Skeletal muscle tissue (tissue), 4 donors: ENCODE results near the gene UPK3A. TPM values are rescaled to one million over a fixed set of nuclear protein-coding genes. Genes with fewer than 3 reads are reported as not detected.

Experiments
- H3K27ac ChIP-seq: one replicate; pipeline ENCODE4 v1.7.0; 2013; ENCODE audit warnings: mild to moderate bottlenecking, low read depth, low read length, inconsistent platforms
- H3K27me3 ChIP-seq, 3 donors: one replicate each; pipeline ENCODE4 v1.7.0; 2013; ENCODE audit warnings: low read length in 3 of 3; ENCODE audit not compliant: control insufficient read depth in 3 of 3, insufficient read depth in 3 of 3
- H3K36me3 ChIP-seq, 3 donors: one replicate each; pipeline ENCODE4 v1.7.0; 2013; ENCODE audit warnings: low read length in 3 of 3; ENCODE audit not compliant: control insufficient read depth in 3 of 3, insufficient read depth in 3 of 3
- H3K4me1 ChIP-seq, 3 donors: one replicate each; pipeline ENCODE4 v1.7.0; 2013; ENCODE audit warnings: low read length in 3 of 3, mild to moderate bottlenecking in 3 of 3; ENCODE audit not compliant: control insufficient read depth in 3 of 3, insufficient read depth in 3 of 3
- H3K4me3 ChIP-seq, 3 donors: one replicate each; pipeline ENCODE4 v1.7.0; 2013; ENCODE audit warnings: low read length in 3 of 3
- H3K9ac ChIP-seq, 3 donors: one replicate each; pipeline ENCODE4 v1.7.0; 2013; ENCODE audit warnings: low read length in 3 of 3, mild to moderate bottlenecking in 3 of 3, moderate library complexity in 2 of 3, low read depth in 1 of 3
- H3K9me3 ChIP-seq, 3 donors: one replicate each; pipeline ENCODE4 v1.7.0; 2013; ENCODE audit warnings: low read length in 3 of 3; ENCODE audit not compliant: control insufficient read depth in 3 of 3
- total RNA-seq: library from RNA; depleted of rRNA; stranded (reverse); fragments of >200 nt; gene quantifications from one replicate; pipeline ENCODE4 v1.2.3, GENCODE V29; 2014
- donor health status: Osteomylitis.

UPK3A gene
- total RNA-seq, 1 donor from 2014 or later, result not detected

- Histone ChIP-seq H3K4me3 (peak overlapping the region in 2 of 3 donors; percentile 10 to 46), H3K27me3 (no peaks in the 10 kb centered on the region), H3K9ac (peak overlapping the region in 2 of 3 donors; percentile 54 to 63), H3K9me3 (no peaks in the 10 kb centered on the region), H3K4me1 (peaks cover 46 to 50% (median 49%) of the 10 kb centered on the region in 3 donors), H3K27ac (peak overlapping the region; percentile 84), H3K36me3 (peaks cover 2 to 5% (median 5%) of the 10 kb centered on the region in 3 donors)
Measured at GRCh38 chr22:45317551-45318167, 32.9 kb downstream of the UPK3A start.

GRCh38 chr22:45318168-45318557 is 33.4 kb downstream of the UPK3A start:
- peak overlapping the region in 2 of 3 donors; percentile 54 to 63 for H3K9ac ChIP-seq
- no peaks in the 10 kb centered on the region for H3K9me3 ChIP-seq
- H3K4me3 ChIP-seq, result peak overlapping the region in 2 of 3 donors; percentile 10 to 46
- peaks cover 45 to 50% (median 48%) of the 10 kb centered on the region in 3 donors for H3K4me1 ChIP-seq
- peak overlapping the region; percentile 84 for H3K27ac ChIP-seq
- H3K36me3 ChIP-seq, result peaks cover 5 to 10% (median 10%) of the 10 kb centered on the region in 3 donors
- H3K27me3 ChIP-seq, result no peaks in the 10 kb centered on the region

GRCh38 chr22:45318558-45319323 is 34.0 kb downstream of the UPK3A start:
- peak overlapping the region in 2 of 3 donors; percentile 27 to 63 for H3K9ac ChIP-seq
- no peaks in the 10 kb centered on the region for H3K27me3 ChIP-seq
- no peaks in the 10 kb centered on the region for H3K9me3 ChIP-seq
- no peak overlapping the region for H3K4me3 ChIP-seq
- H3K27ac ChIP-seq, result peak overlapping the region; percentile 84
- H3K4me1 ChIP-seq, result peaks cover 49 to 54% (median 53%) of the 10 kb centered on the region in 3 donors
- peaks cover 10 to 16% (median 15%) of the 10 kb centered on the region in 3 donors for H3K36me3 ChIP-seq

- H3K27me3 ChIP-seq, result no peaks in the 10 kb centered on the region
- H3K36me3 ChIP-seq, result peaks cover 15 to 20% (median 19%) of the 10 kb centered on the region in 3 donors
- H3K9me3 ChIP-seq, result no peaks in the 10 kb centered on the region
- H3K4me3 ChIP-seq, result no peak overlapping the region
- H3K9ac ChIP-seq, result peak overlapping the region in 2 of 3 donors; percentile 17 to 51
- H3K27ac ChIP-seq, result peak overlapping the region; percentile 84
- H3K4me1 ChIP-seq, result peaks cover 50 to 55% (median 54%) of the 10 kb centered on the region in 3 donors
Measured at GRCh38 chr22:45319324-45319685, 34.6 kb downstream of the UPK3A start.

GRCh38 chr22:45320357-45320976 is 35.7 kb downstream of the UPK3A start:
- Histone ChIP-seq H3K27me3 (no peaks in the 10 kb centered on the region), H3K9me3 (no peaks in the 10 kb centered on the region), H3K9ac (no peak overlapping the region), H3K27ac (peak overlapping the region; percentile 84), H3K4me3 (no peak overlapping the region), H3K36me3 (peaks cover 19 to 22% (median 21%) of the 10 kb centered on the region in 3 donors), H3K4me1 (peaks cover 50 to 54% (median 53%) of the 10 kb centered on the region in 3 donors)

GRCh38 chr22:45321827-45322226 is 37.1 kb downstream of the UPK3A start:
- H3K4me1 ChIP-seq, result peaks cover 42 to 46% (median 46%) of the 10 kb centered on the region in 3 donors

GRCh38 chr22:45322873-45323525 is 38.2 kb downstream of the UPK3A start:
- peaks cover 29 to 35% (median 32%) of the 10 kb centered on the region in 3 donors for H3K36me3 ChIP-seq
- H3K9me3 ChIP-seq, result no peaks in the 10 kb centered on the region
- no peaks in the 10 kb centered on the region for H3K27me3 ChIP-seq
- no peak overlapping the region for H3K9ac ChIP-seq
- H3K4me1 ChIP-seq, result peaks cover 30 to 35% (median 34%) of the 10 kb centered on the region in 3 donors
- no peak overlapping the region for H3K27ac ChIP-seq
- no peak overlapping the region for H3K4me3 ChIP-seq

More at GRCh38 chr22:45321827-45322226, 37.1 kb downstream of the UPK3A start:
- no peaks in the 10 kb centered on the region for H3K27me3 ChIP-seq
- H3K9me3 ChIP-seq, result no peaks in the 10 kb centered on the region
- H3K36me3 ChIP-seq, result peaks cover 22 to 26% (median 23%) of the 10 kb centered on the region in 3 donors
- H3K27ac ChIP-seq, result no peak overlapping the region
- H3K4me3 ChIP-seq, result no peak overlapping the region
- H3K9ac ChIP-seq, result peak overlapping the region in 1 of 3 donors; percentile 25

GRCh38 chr22:45323695-45324094 is 38.9 kb downstream of the UPK3A start:
- peak overlapping the region in 1 of 3 donors; percentile 35 for H3K9ac ChIP-seq
- no peaks in the 10 kb centered on the region for H3K27me3 ChIP-seq
- peaks cover 32 to 35% (median 32%) of the 10 kb centered on the region in 3 donors for H3K36me3 ChIP-seq
- H3K9me3 ChIP-seq, result no peaks in the 10 kb centered on the region
- H3K4me3 ChIP-seq, result no peak overlapping the region
- peak overlapping the region; percentile 46 for H3K27ac ChIP-seq
- peaks cover 29 to 35% (median 34%) of the 10 kb centered on the region in 3 donors for H3K4me1 ChIP-seq

GRCh38 chr22:45324311-45324711 is 39.6 kb downstream of the UPK3A start:
- Histone ChIP-seq H3K9me3 (no peaks in the 10 kb centered on the region), H3K27ac (peak overlapping the region; percentile 46), H3K4me3 (no peak overlapping the region), H3K36me3 (peaks cover 32 to 35% (median 32%) of the 10 kb centered on the region in 3 donors), H3K27me3 (no peaks in the 10 kb centered on the region), H3K9ac (peak overlapping the region in 1 of 3 donors; percentile 35), H3K4me1 (peaks cover 25 to 37% (median 34%) of the 10 kb centered on the region in 3 donors)
